Neural cell (in vitro differentiated cells): ENCODE results near the gene DIP2C. TPM values are rescaled to one million over a fixed set of nuclear protein-coding genes. Genes with fewer than 3 reads are reported as not detected.

Source experiments
- H2AFZ ChIP-seq: fragments of 200-600, 300-800 bp; sonication (generic), shearing (Covaris generic); 2 replicates; pipeline ENCODE4 v1.6.0; 2014; ENCODE audit warnings: low read depth, mild to moderate bottlenecking, antibody characterized with exemption, low read length, moderate library complexity
- H3F3A ChIP-seq: fragments of 200-600 bp; shearing (Covaris generic); 2 replicates; pipeline ENCODE4 v1.6.1; 2016; ENCODE audit warnings: mild to moderate bottlenecking, moderate library complexity, mixed read lengths, antibody characterized with exemption, low read length; ENCODE audit not compliant: insufficient read depth, poor library complexity, severe bottlenecking
- H3K27ac ChIP-seq: fragments of 200-600, 300-800 bp; sonication (generic), shearing (Covaris generic); 2 replicates; pipeline ENCODE4 v1.5.1; 2014; ENCODE audit warnings: mild to moderate bottlenecking, low read length, moderate library complexity
- H3K27me3 ChIP-seq: fragments of 300-800, 200-600 bp; sonication (generic), shearing (Covaris generic); 2 replicates; pipeline ENCODE4 v1.6.0; 2014; ENCODE audit warnings: mild to moderate bottlenecking, low read depth, low read length, moderate library complexity; ENCODE audit not compliant: insufficient read depth
- H3K36me3 ChIP-seq: fragments of 300-800, 200-600 bp; sonication (generic), shearing (Covaris generic); 2 replicates; pipeline ENCODE4 v1.5.1; 2014; ENCODE audit warnings: mild to moderate bottlenecking, antibody characterized with exemption, low read length, moderate library complexity; ENCODE audit not compliant: insufficient read depth
- H3K4me2 ChIP-seq: fragments of 300-800, 200-600 bp; sonication (generic), shearing (Covaris generic); 2 replicates; pipeline ENCODE4 v1.6.0; 2014; ENCODE audit warnings: mild to moderate bottlenecking, low read length
- H3K4me3 ChIP-seq: fragments of 300-800, 200-600 bp; sonication (generic), shearing (Covaris generic); 2 replicates; pipeline ENCODE4 v1.5.1; 2014; ENCODE audit warnings: mild to moderate bottlenecking, low read length, moderate library complexity
- H3K79me2 ChIP-seq: fragments of 200-600 bp; shearing (Covaris generic); replicated peaks from 2 replicates; pipeline ENCODE4 v1.6.0; 2014; ENCODE audit warnings: mild to moderate bottlenecking, low read length, moderate library complexity; ENCODE audit not compliant: insufficient read depth
- H3K9ac ChIP-seq: fragments of 300-800, 200-600 bp; sonication (generic), shearing (Covaris generic); 2 replicates; pipeline ENCODE4 v1.6.1; 2016; ENCODE audit warnings: mild to moderate bottlenecking, low read length, mixed read lengths
- H3K9me2 ChIP-seq: fragments of 200-600 bp; shearing (Covaris generic); 2 replicates; pipeline ENCODE4 v1.6.1; 2016; ENCODE audit warnings: mild to moderate bottlenecking, low read length, mixed read lengths; ENCODE audit not compliant: insufficient read depth
- H3K9me3 ChIP-seq: fragments of 200-600, 300-800 bp; sonication (generic), shearing (Covaris generic); 2 replicates; pipeline ENCODE4 v1.6.1; 2016; ENCODE audit warnings: mild to moderate bottlenecking, mixed run types, low read length, moderate library complexity, mixed read lengths
- H4K20me1 ChIP-seq: fragments of 200-600 bp; shearing (Covaris generic); 2 replicates; pipeline ENCODE4 v1.6.1; 2016; ENCODE audit warnings: mild to moderate bottlenecking, mixed run types; ENCODE audit not compliant: insufficient read depth
- EP300 ChIP-seq: fragments of 450-650 bp; conservative IDR thresholded peaks from 2 replicates; pipeline ENCODE4 v1.6.1; 2014; ENCODE audit warnings: antibody characterized with exemption, mild to moderate bottlenecking, moderate library complexity; ENCODE audit not compliant: poor library complexity, severe bottlenecking
- EZH2 ChIP-seq: fragments of 200-600, 300-800 bp; shearing (Covaris generic), sonication (generic); IDR thresholded peaks from 2 replicates; pipeline ENCODE4 v1.6.1; 2014; ENCODE audit warnings: antibody characterized with exemption, low read length, borderline replicate concordance, mild to moderate bottlenecking; ENCODE audit not compliant: insufficient read depth, poor library complexity, severe bottlenecking
- MXI1 ChIP-seq: fragments of 450-650 bp; conservative IDR thresholded peaks from 2 replicates; pipeline ENCODE4 v1.6.1; 2014; ENCODE audit warnings: antibody characterized with exemption, mild to moderate bottlenecking; ENCODE audit not compliant: poor library complexity, severe bottlenecking
- POLR2AphosphoS5 ChIP-seq: IDR thresholded peaks from 2 replicates; pipeline ENCODE4 v1.6.1; 2012
- RAD21 ChIP-seq: fragments of 450-650 bp; conservative IDR thresholded peaks from 2 replicates; pipeline ENCODE4 v1.6.1; 2014; ENCODE audit warnings: antibody characterized with exemption, mild to moderate bottlenecking, moderate library complexity
- REST ChIP-seq: IDR thresholded peaks from 2 replicates; pipeline ENCODE4 v1.6.1; 2012; ENCODE audit warnings: borderline replicate concordance
- SMC3 ChIP-seq: fragments of 450-650 bp; conservative IDR thresholded peaks from 2 replicates; pipeline ENCODE4 v1.6.1; 2014; ENCODE audit warnings: antibody characterized with exemption, mild to moderate bottlenecking, moderate library complexity; ENCODE audit not compliant: poor library complexity
- TAF1 ChIP-seq: IDR thresholded peaks from 2 replicates; pipeline ENCODE4 v1.6.1; 2012; ENCODE audit warnings: low read depth
- polyA plus RNA-seq: library from polyadenylated mRNA; depleted of rRNA; stranded (reverse); fragments of >200 nt; gene quantifications from 2 replicates; pipeline ENCODE4 v1.2.3, GENCODE V29; 2014
- TF ChIP-seq, protein P1 (sequence below): fragments of 450-650 bp; IDR thresholded peaks from 2 replicates; pipeline ENCODE4 v1.5.1; 2014; ENCODE audit warnings: antibody characterized with exemption, mild to moderate bottlenecking, moderate library complexity; ENCODE audit not compliant: poor library complexity, severe bottlenecking

The DIP2C gene
- polyA plus RNA-seq, 1 donor from 2014 or later = 24.1 TPM

DNA sequence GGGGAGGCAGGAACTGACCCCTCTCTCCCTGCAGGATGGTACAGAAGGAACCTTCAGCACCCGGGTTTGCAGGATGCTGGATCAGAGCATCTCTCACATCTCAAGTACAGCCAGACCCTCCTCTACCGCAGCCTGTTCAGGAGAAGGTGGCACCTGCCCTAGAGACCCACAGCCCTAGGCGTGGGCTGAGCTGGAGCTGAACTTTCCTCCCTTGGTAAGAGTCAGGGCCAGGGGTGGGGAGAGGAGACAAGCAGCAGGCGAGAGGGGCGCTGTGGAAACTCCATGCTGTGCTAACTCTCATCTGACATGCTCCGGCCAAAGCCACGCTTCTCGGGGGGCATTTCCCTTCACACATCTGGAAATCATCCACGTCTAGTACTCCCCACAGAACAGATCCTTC is 154.4 kb downstream of the DIP2C start:
- H3K4me2 ChIP-seq = no peak overlapping the region
- no peaks in the 10 kb centered on the region for H3F3A ChIP-seq
- no peaks in the 10 kb centered on the region for H3K36me3 ChIP-seq
- H3K9me3 ChIP-seq = no peaks in the 10 kb centered on the region
- H3K4me3 ChIP-seq = no peak overlapping the region
- peaks cover 66% of the 10 kb centered on the region for H3K79me2 ChIP-seq
- H3K27me3 ChIP-seq = no peaks in the 10 kb centered on the region
- no peaks in the 10 kb centered on the region for H4K20me1 ChIP-seq
- no peak overlapping the region for H3K27ac ChIP-seq
- TF ChIP-seq EP300 (no peak), REST (no peak), TAF1 (no peak), RAD21 (no peak), SMC3 (no peak), MXI1 (no peak), EZH2 (no peak), POLR2AphosphoS5 (no peak)
- TF ChIP-seq, protein P1, sequence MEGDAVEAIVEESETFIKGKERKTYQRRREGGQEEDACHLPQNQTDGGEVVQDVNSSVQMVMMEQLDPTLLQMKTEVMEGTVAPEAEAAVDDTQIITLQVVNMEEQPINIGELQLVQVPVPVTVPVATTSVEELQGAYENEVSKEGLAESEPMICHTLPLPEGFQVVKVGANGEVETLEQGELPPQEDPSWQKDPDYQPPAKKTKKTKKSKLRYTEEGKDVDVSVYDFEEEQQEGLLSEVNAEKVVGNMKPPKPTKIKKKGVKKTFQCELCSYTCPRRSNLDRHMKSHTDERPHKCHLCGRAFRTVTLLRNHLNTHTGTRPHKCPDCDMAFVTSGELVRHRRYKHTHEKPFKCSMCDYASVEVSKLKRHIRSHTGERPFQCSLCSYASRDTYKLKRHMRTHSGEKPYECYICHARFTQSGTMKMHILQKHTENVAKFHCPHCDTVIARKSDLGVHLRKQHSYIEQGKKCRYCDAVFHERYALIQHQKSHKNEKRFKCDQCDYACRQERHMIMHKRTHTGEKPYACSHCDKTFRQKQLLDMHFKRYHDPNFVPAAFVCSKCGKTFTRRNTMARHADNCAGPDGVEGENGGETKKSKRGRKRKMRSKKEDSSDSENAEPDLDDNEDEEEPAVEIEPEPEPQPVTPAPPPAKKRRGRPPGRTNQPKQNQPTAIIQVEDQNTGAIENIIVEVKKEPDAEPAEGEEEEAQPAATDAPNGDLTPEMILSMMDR = no peak
- no peak overlapping the region for H3K9ac ChIP-seq
- H2AFZ ChIP-seq = no peak overlapping the region
- no peaks in the 10 kb centered on the region for H3K9me2 ChIP-seq

GRCh38 chr10:534047-534566 is 155.4 kb downstream of the DIP2C start:
- H3F3A ChIP-seq = no peaks in the 10 kb centered on the region
- H3K9me2 ChIP-seq = no peaks in the 10 kb centered on the region
- no peaks in the 10 kb centered on the region for H3K36me3 ChIP-seq
- no peak overlapping the region for H3K9ac ChIP-seq
- TF ChIP-seq RAD21 (no peak), EP300 (no peak), POLR2AphosphoS5 (no peak), MXI1 (no peak), SMC3 (no peak), REST (no peak), TAF1 (no peak)
- TF ChIP-seq, protein P1 = no peak
- peaks cover 62% of the 10 kb centered on the region for H3K79me2 ChIP-seq
- no peak overlapping the region for H3K4me2 ChIP-seq
- no peaks in the 10 kb centered on the region for H3K27me3 ChIP-seq
- H3K4me3 ChIP-seq = no peak overlapping the region
- H2AFZ ChIP-seq = no peak overlapping the region
- no peaks in the 10 kb centered on the region for H4K20me1 ChIP-seq
- no peaks in the 10 kb centered on the region for H3K9me3 ChIP-seq
- no peak overlapping the region for H3K27ac ChIP-seq
